ENCODE results near the gene TSPAN11.

The TSPAN11 gene

DNA sequence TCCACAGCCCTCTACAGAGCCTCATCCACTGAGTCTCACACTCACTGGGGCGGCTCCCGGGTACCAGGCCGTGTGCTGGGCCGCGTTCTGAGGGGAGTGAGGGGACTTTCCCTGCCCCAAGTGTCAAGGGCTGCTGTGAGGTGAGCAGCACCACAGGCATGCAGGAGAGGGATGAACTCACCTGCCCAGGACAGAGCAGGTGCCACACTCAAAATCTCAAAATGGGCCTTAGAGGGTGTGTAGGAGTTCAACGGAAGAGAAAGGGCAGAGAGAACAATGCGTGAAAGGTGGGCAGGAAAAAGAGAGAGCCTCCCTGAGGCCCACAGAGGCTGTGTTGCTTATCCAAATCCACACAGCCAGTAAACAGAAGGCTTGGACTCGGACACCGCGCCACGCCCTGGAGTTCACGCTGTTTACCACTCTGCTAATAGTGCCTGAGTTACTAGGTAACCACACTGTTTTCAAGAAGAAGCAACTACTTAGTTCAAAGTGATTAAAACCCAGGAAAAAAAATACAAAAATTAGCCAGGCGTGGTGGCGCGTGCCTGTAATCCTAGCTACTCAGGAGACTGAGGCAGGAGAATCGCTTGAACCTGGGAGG is 32.7 kb downstream of the TSPAN11 start:
- no peak for DNase-seq (ENCODE audit: extremely low read depth in 1 of 2, low read depth in 1 of 2)

DNA sequence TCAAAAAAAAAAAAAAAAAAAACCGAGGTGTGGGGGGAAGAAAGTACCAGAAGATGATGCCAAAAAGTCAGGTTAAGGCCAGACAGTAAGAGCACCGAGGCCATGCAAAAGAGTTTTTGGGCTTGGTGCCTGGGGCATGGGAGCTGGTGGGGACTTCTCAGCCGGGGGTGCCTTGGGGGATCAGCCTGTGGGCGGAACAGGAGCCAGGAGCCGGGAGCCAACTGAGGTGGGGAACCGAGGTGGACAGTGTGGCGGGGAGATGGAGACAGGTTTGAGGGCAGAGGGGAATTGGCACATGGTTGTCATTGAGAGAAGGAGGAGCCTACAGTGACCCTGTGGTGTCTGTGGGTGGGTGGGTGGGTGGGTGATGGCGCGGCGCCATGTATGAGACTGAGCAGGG is 33.2 kb downstream of the TSPAN11 start:
- DNase-seq (ENCODE audit: extremely low read depth in 1 of 2, low read depth in 1 of 2) = no peak

DNA sequence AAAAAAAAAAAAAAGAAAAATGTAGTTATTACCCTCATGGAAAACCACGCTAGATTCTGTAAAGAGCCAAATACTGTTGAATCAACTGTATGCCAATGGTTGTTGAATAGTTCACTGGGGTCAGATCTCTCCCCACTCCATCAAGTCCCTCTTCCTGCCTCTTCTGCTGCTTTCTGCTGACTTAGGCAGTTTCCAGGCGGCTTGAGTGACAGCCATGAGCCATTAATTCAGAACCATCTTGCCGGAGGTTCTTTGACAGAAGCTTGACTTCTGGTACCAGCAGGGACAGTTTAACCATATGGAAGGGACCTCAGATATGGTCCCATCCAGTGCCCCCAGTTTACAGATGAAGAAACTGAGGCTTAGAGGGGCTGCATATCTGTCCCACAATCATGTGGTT is 34.5 kb downstream of the TSPAN11 start:
- DNase-seq (ENCODE audit: extremely low read depth in 1 of 2, low read depth in 1 of 2) = no peak

DNA sequence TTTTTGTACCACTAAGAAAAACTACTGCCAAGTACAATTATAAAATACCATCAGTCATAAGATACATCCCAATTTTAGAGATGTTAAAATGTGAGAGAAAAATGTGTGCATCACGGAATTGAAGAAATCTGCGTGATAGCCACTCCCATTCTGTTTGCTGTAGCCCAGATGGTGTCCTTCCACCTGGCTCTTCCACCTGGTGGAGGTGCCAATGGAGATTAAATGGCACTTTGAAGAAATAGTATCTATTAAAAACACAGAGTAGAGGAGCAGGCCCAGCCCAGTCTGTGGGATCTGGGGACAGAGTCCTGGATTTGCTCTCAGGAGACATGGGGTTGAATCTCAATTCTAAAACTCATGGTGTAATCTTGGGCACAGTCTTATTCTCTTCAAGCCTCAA is 35.5 kb downstream of the TSPAN11 start:
- DNase-seq (ENCODE audit: extremely low read depth in 1 of 2, low read depth in 1 of 2) = no peak

DNA sequence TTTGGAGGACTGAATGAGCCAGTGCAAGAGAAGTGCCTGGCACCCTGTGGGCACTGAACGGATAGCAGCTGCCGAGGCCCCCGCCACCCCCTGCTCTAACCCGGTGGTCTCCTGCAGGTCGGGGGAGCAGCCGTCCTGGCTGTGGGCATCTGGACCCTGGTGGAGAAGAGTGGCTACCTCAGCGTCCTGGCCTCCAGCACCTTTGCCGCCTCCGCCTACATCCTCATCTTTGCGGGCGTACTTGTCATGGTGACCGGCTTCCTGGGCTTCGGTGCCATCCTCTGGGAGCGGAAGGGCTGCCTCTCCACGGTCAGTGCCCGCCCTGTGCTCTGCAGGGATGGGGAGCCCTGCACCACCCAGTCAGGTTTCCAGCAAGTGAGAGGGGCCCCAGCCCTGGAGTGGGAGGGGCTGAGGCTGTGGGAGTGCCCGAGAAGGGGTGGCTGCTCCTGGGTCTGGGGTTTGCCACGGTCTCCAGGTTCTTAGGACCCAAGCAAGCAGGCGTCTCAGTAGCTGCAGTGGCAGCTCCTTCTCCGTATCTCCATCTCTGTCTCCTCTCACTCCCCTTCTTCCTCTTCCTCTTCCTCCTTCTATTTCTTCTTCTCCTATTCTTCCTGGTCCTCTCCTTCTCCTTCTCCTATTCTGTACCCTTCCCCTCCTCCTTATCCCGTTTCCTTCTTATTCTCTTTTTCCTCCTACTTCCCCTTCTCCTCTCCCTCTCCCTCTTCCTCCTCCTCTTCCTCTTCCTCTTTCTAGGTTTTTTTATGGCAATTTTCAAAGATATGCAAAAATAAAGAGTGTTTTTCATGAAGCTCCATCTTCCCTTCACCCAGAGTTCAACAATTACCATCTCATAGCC is 37.4 kb downstream of the TSPAN11 start:
- no peak for DNase-seq (ENCODE audit: extremely low read depth in 1 of 2, low read depth in 1 of 2)

DNA sequence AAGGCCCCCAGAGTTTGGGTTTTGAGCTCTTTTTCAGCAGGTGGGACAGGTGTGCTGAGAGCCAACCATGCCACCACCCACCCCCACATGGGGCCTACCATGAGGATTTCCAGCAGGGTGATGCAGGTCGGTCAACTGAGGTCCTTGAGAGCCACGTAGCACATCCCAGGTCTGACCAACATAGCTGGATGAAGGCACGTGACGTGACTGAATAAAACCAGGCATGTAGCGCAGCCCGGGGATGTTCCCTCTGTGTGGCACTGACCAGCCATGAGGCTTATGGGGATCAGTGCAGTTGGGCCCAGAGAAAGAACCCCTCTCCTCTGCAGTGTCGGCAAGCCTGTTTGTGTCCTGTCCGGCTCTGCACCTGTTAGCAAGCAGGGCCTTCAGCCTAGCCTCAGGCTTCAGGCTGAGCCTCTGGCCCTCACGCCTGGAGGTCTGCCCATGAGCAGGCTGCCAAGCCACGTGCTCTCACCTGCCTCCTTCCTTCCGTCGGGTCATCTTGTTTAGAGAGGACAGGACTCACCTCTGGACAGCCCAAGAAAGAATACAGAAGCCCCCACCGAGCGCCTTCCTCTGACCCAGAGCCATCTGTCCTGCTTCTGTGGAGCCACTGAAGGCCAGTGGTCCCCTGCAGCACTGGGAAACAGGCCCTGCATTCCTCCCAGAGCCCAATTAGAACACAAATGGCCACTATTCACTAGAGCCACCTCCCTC is 38.5 kb downstream of the TSPAN11 start:
- DNase-seq (ENCODE audit: extremely low read depth in 1 of 2, low read depth in 1 of 2) = no peak

DNA sequence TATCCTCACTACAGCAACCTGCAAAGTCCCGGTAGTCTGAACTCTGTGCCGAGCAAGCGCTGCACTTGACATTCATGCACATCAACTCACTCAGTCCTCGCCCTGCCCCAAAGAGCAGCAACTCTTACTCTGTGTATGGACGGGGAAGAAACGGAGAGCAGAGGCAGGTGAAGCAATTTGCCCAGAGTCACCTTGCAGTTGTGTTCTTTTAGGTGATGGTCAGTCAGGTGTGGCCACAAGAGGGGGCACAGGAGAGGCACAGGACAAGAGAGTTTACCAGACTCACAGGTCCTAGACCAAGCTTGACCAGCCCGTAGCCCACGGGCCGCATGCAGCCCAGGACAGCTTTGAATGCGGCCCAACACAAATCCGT is 39.1 kb downstream of the TSPAN11 start:
- no peak for DNase-seq (ENCODE audit: extremely low read depth in 1 of 2, low read depth in 1 of 2)

DNA sequence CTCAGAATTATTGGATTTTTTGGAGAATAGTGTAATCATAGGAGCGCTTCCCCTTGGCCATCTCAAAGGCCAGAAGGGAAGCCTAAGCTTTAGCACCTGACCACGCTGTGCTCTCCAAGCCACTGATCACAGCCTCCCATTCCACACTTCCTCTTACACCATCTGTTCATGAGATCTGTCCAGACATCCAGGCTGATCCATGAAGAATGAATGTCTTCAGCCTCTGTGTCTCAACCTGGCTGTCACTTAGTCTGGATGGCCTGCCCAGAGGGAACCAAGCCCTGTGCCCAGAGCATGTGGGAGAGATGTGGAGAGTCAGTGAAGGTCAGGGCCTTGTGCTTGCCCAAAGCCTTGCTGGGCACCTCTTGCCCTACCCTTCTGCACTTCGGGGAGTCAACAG is 40.5 kb downstream of the TSPAN11 start:
- DNase-seq (ENCODE audit: extremely low read depth in 1 of 2, low read depth in 1 of 2) = no peak

DNA sequence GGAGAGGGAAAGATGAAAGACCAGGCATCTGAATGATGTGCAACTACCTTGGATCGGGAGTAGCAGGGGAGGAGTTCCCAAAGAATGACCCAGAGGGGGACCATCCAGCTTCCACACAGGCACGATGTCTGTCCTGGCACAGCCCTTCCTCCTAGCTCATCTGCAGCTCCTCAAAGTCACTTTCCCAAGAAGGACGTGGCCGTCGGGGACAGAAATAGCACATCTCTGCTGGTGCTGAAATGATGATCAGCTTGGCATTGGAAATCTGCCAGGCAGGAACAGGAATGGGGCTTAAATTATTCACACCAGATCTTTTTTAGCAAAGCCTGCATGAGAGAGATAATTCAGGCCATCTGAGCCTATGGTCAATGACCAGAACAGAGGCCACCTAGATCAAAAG is 41.7 kb downstream of the TSPAN11 start:
- DNase-seq (ENCODE audit: extremely low read depth in 1 of 2, low read depth in 1 of 2) = no peak

DNA sequence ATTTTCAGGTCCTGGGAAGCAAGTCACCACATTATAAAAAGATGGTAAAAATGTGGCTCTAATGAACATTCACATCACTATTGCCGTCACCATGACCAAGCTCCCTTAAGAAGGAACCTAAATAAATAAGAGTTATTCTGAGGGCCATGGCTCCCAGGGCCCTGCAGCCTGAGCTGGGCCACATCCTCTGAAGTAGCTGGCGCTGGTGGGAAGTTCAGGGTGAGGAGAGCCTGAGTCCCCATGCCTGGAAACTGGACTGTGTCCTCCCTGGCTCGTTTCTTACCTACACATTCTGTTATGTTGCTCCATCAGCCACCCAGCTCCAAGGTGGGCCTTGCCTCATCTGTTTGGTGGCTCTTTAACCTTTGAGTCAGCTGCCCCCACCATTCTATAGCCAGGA is 42.5 kb downstream of the TSPAN11 start:
- DNase-seq (ENCODE audit: extremely low read depth in 1 of 2, low read depth in 1 of 2) = no peak

DNA sequence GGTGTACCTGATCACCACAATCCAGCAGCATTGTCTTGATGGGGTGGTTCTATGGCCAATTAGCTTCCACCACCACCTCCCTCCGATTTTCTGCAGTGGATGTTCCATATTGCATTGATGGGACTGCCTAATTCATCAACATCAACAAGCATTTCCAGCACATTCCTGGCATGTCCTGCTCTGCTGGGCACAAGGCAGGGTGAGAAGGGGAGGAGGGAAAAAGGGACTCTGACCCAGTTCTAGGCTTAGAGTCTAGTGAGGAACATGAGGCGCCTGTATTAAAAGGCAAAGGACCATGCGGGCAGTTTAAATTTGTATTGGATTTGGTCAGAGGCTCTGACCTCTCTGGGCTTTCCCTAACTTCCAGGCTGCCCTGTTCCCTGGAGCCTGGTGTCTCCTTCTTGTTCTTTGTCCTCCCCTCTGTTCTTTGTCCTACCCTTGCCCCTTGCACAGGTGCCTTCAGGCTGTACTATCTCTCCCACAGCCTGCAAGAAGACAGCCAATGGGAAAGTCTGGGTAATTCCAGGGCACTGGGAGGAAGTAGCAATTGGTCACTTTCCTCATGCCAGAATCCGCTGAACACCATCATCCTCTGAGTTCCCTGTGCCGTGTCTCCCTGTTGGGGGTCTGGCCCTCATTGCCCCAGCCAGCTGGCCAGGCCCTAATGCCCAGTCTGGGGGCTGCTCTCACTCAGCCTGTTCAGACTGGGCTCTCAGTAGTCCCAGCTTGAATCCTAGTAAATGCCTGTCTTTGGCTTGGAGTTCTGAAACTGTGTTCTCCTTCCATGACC is 43.3 kb downstream of the TSPAN11 start:
- no peak for DNase-seq (ENCODE audit: extremely low read depth in 1 of 2, low read depth in 1 of 2)

DNA sequence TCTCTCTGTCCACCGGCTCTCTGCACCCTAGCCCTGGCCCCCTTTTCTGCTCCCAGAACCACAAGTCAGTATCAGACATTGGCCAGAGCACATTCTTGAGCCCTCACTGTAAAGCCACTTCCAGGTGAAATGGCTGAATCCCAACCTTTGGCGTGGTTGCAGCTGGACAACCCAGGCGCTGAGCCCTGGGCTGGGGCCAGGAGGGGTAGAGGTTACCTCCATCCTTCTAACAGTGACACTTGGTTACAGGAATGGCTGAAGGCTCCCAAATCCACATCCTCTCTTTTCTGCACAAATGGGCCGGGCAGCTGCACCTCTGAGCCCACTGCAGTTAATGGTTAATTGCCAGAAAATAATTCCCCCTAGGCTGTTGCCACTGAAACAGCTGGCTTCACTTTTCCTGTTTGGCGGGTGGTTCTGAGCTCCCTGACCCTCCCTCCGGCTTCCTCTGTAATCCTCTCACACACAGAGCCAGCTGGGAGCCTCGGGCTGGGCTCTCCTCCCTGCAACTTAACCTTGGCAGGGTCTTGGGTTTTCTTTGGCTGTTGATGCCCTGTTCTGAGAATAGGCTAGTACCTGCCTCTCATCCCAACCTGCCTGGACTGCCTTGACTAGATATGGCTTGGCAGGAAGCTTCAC is 44.1 kb downstream of the TSPAN11 start:
- DNase-seq (ENCODE audit: extremely low read depth in 1 of 2, low read depth in 1 of 2) = no peak

DNA sequence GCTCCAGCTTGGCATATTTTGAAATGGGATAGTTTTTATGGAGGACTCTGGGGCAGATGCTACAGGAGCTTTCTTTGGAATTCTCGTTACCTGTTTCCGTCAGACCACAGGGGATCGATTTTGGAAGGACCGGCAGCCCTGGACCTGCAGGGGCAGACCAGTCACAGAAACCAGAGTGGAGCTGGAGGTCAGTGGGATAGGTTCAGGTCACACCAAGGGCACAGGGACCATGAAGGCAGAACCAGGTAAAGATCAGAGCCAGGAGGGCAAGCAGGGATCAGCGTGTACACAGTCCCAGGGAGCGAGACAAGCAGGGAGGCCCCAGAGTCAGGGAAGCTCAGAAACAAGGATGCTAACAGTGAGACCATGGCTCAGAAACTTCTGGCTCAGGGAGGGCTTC is 45.5 kb downstream of the TSPAN11 start:
- DNase-seq (ENCODE audit: extremely low read depth in 1 of 2, low read depth in 1 of 2) = no peak

DNA sequence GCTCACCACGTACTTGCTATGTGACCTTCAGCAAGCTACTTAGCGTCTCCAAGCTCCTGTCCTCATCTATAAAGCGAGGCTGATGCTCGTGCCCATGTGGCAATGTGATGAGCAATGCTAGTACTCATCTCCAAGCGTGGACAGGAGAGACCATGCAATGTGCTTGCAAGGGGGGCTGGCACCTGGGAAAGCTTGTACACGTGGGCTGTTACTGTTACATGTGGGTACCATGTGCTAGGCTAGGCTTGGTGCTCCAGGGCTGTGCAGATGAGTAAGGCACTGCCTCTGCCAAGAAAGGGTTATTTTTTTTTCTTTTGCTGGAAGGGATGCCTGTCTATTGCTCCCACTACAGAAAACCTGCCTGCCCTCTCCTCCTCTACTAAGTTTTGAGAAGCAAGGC is 46.6 kb downstream of the TSPAN11 start:
- no peak for DNase-seq (ENCODE audit: extremely low read depth in 1 of 2, low read depth in 1 of 2)

DNA sequence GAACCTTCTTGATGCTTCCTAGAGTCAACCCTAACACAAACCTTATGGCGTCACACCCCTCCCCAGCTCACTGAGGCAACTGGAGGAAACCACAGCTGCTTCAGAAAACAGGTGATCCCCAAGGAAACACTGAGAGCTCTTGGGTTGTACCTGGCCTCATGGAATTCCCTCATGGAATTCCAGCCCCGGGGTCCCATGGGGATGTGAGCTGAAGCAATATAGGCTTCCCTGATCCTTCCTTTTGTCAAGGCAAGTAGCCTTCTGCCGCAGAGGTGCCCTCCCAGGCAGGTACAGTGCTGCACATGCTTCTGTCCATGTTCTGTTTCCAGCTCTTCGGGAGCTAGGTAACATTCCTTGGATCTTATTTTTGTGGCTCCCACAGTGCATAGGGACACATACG is 47.3 kb downstream of the TSPAN11 start:
- DNase-seq (ENCODE audit: extremely low read depth in 1 of 2, low read depth in 1 of 2) = no peak

DNA sequence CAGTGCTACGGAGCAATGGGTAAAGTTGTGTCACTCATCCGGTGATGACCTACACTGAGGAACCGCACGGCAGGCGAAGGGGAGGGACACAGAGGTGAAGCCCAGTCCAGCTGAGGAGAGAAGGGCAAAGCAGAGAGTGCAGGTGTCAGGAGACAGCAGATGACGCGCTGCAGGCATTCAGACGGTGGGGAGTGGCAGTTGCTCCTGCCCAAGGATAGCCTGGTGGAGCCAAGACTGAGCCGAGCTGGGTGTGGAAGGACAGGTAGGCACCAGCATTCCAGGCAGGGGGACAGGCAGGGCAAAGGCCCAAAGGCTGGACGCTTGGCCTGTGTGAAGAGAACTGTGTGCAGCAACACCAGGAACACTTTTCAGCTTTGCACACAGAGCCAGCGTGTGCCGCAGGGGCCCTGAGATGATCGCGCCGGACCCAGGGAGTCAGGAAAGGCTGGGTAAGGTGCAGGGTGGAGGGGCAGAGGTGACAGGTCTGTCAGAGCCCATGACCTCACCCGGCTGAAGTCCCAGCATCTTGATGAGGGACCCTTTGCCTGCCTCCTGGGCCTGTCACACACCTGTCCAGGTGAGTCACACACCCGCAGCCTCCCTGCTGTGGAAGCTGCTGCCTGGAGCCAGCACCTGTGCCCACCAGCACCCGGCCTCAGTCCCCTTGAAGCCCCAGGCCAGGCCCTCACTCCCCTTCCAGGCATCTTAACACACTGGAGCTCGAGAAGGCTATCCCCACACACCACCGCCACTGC is 48.4 kb downstream of the TSPAN11 start:
- DNase-seq (ENCODE audit: extremely low read depth in 1 of 2, low read depth in 1 of 2) = no peak

DNA sequence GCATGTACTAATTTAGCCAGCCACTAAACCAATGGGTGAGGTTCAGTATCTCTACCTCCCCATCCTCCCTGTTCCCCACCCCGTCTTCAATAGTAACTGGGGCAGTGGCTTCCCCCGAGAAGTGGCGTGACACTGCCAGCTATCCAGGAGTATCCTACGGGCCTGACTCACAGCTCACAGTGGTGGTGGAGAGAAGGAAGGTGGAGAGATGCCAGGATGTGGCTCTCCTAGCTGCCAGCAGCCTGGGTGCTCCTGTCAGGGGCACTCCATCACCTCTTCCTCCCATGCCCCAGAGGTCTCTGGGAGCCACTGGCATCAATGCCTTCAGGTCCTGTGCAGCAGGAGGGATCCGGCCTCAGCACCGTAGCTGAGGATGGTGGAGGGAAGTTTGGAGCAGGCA is 49.0 kb downstream of the TSPAN11 start:
- no peak for DNase-seq (ENCODE audit: extremely low read depth in 1 of 2, low read depth in 1 of 2)

DNA sequence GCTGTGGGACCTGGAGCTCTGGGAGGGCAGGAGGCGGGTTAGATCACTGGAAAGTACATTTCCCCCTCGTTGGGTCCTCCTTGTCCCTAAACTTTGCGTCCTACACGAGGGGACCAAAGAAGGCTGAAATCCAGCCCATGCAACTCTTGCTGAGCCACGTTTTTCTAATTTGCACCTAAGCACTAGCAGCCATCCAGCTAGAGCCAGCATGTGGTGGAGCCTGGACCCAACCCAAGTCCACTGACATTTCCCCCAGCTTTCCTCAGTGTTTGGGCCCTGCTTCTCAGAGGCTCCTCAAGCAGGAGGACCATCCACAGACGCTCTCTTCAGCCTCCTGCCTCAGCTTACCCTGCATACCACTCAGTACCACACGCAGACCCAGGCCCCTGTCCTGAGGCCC is 49.7 kb downstream of the TSPAN11 start:
- DNase-seq (ENCODE audit: extremely low read depth in 1 of 2, low read depth in 1 of 2) = no peak

DNA sequence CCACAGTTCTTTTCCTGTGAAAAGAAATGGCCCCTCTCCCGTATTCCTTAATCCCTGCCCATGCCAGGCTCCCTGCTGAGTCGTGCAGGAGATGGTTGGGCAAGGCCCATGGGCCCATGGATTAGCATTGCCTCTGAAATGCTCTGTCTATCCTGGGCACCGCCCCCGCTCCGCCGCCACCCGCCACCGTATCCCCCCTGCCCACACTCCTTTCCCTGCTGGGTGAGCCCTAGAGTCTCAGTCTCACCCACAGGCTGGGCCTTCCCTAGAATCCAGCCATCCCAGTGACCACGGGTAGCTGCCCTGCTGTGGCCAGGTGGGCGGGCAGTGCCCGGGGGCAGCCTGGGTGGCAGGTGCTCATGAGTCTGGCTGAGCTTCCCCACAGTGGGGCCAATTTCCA is 50.6 kb downstream of the TSPAN11 start:
- no peak for DNase-seq (ENCODE audit: extremely low read depth in 1 of 2, low read depth in 1 of 2)
